Measurements from ENCODE around the gene SPATS1.

DNA sequence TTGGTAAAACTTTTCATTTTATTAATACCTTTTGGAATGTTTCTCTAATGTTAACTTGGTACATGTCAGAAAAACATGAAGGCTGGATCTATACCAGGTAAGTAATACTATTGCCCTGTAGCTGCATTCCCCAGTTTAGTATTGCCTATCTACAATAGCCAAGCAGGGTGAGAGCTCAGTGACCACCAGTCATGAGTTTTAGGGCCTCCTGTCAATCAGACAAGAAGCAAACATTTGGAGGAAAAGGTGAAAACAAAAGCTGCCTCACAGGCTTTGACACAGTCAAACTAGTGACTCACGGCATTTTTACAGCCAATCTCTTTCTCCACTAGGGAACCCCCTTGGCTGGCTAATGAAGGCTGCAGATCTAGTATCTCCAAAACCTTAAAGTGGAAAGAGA, 35.5 kb downstream of the SPATS1 start:
- TF ChIP-seq, protein P1, sequence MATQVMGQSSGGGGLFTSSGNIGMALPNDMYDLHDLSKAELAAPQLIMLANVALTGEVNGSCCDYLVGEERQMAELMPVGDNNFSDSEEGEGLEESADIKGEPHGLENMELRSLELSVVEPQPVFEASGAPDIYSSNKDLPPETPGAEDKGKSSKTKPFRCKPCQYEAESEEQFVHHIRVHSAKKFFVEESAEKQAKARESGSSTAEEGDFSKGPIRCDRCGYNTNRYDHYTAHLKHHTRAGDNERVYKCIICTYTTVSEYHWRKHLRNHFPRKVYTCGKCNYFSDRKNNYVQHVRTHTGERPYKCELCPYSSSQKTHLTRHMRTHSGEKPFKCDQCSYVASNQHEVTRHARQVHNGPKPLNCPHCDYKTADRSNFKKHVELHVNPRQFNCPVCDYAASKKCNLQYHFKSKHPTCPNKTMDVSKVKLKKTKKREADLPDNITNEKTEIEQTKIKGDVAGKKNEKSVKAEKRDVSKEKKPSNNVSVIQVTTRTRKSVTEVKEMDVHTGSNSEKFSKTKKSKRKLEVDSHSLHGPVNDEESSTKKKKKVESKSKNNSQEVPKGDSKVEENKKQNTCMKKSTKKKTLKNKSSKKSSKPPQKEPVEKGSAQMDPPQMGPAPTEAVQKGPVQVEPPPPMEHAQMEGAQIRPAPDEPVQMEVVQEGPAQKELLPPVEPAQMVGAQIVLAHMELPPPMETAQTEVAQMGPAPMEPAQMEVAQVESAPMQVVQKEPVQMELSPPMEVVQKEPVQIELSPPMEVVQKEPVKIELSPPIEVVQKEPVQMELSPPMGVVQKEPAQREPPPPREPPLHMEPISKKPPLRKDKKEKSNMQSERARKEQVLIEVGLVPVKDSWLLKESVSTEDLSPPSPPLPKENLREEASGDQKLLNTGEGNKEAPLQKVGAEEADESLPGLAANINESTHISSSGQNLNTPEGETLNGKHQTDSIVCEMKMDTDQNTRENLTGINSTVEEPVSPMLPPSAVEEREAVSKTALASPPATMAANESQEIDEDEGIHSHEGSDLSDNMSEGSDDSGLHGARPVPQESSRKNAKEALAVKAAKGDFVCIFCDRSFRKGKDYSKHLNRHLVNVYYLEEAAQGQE (IDR thresholded peaks at IDR 0.05; ENCODE audit: borderline replicate concordance): no peak
- TF ChIP-seq, protein P2, sequence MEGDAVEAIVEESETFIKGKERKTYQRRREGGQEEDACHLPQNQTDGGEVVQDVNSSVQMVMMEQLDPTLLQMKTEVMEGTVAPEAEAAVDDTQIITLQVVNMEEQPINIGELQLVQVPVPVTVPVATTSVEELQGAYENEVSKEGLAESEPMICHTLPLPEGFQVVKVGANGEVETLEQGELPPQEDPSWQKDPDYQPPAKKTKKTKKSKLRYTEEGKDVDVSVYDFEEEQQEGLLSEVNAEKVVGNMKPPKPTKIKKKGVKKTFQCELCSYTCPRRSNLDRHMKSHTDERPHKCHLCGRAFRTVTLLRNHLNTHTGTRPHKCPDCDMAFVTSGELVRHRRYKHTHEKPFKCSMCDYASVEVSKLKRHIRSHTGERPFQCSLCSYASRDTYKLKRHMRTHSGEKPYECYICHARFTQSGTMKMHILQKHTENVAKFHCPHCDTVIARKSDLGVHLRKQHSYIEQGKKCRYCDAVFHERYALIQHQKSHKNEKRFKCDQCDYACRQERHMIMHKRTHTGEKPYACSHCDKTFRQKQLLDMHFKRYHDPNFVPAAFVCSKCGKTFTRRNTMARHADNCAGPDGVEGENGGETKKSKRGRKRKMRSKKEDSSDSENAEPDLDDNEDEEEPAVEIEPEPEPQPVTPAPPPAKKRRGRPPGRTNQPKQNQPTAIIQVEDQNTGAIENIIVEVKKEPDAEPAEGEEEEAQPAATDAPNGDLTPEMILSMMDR (IDR thresholded peaks at IDR 0.05; ENCODE audit: poor library complexity, severe bottlenecking): no peak
- TF ChIP-seq POLR2AphosphoS5 (IDR thresholded peaks at IDR 0.05): no peak
- no peak for TF ChIP-seq MXI1 (conservative IDR thresholded peaks at IDR 0.05; ENCODE audit: poor library complexity, severe bottlenecking)
- no peak for TF ChIP-seq EZH2 (IDR thresholded peaks at IDR 0.05; ENCODE audit: borderline replicate concordance, insufficient read depth, low read length, poor library complexity, severe bottlenecking)
